HepG2 (cell line): Measurements from ENCODE around the gene CHDH. TPM values are rescaled to one million over a fixed set of nuclear protein-coding genes. Genes with fewer than 3 reads are reported as not detected.

Experiments
- ARID2 ChIP-seq: sonication (generic); formaldehyde crosslinking; IDR thresholded peaks from 2 replicates; pipeline ENCODE4 v1.8.1; 2022; ENCODE audit warnings: mild to moderate bottlenecking, missing genetic modification reagents, borderline replicate concordance
- ATRX ChIP-seq: sonication (generic); formaldehyde crosslinking; IDR thresholded peaks from 2 replicates; pipeline ENCODE4 v1.4.0; 2020; ENCODE audit warnings: missing genetic modification reagents, borderline replicate concordance
- BRCA1 ChIP-seq: sonication (generic); formaldehyde crosslinking; IDR thresholded peaks from 2 replicates; pipeline ENCODE4 v1.4.0; 2020; ENCODE audit warnings: missing genetic modification reagents
- CEBPG ChIP-seq: IDR thresholded peaks from 2 replicates; pipeline ENCODE4 v1.6.1; 2016
- DNMT1 ChIP-seq: sonication (generic); formaldehyde crosslinking; IDR thresholded peaks from 2 replicates; pipeline ENCODE4 v1.5.1; 2020; ENCODE audit warnings: mild to moderate bottlenecking, missing genetic modification reagents
- EZH2 ChIP-seq: conservative IDR thresholded peaks from 2 replicates; pipeline ENCODE4 v1.6.1; 2012; ENCODE audit warnings: mild to moderate bottlenecking, low read depth, low read length, moderate library complexity
- FLYWCH1 ChIP-seq: sonication (generic); formaldehyde crosslinking; IDR thresholded peaks from 2 replicates; pipeline ENCODE4 v1.8.1; 2023; ENCODE audit warnings: mild to moderate bottlenecking, missing genetic modification reagents
- FOSL2 ChIP-seq: sonication (generic); formaldehyde crosslinking; IDR thresholded peaks from 2 replicates; pipeline ENCODE4 v1.4.0; 2020; ENCODE audit warnings: missing genetic modification reagents
- GPN1 ChIP-seq: sonication (generic); formaldehyde crosslinking; IDR thresholded peaks from 2 replicates; pipeline ENCODE4 v1.5.1; 2020; ENCODE audit warnings: missing genetic modification reagents, borderline replicate concordance
- HDAC2 ChIP-seq: sonication (generic); formaldehyde crosslinking; IDR thresholded peaks from 2 replicates; pipeline ENCODE4 v1.4.0; 2020; ENCODE audit warnings: missing genetic modification reagents
- KMT2A ChIP-seq: sonication (generic); formaldehyde crosslinking; IDR thresholded peaks from 2 replicates; pipeline ENCODE4 v1.4.0; 2020; ENCODE audit warnings: missing genetic modification reagents
- MEIS1 ChIP-seq: sonication (generic); formaldehyde crosslinking; IDR thresholded peaks from 2 replicates; pipeline ENCODE4 v1.9.0; 2021; ENCODE audit warnings: mild to moderate bottlenecking, missing genetic modification reagents, moderate library complexity, borderline replicate concordance
- NR2C2 ChIP-seq: sonication (generic); formaldehyde crosslinking; IDR thresholded peaks from 2 replicates; pipeline ENCODE4 v1.4.0; 2020; ENCODE audit warnings: missing genetic modification reagents, mild to moderate bottlenecking, moderate library complexity, borderline replicate concordance
- SAP130 ChIP-seq: IDR thresholded peaks from 2 replicates; pipeline ENCODE4 v1.6.1; 2016; ENCODE audit warnings: low read depth
- SIX4 ChIP-seq: sonication (generic); formaldehyde crosslinking; IDR thresholded peaks from 2 replicates; pipeline ENCODE4 v1.4.0; 2020; ENCODE audit warnings: missing genetic modification reagents
- SOX6 ChIP-seq, 2 experiments: fragments of 450-650 bp in 1 of 2; sonication (generic) in 1 of 2; formaldehyde crosslinking in 1 of 2; IDR thresholded peaks; 2 replicates each; pipeline versions ENCODE4 v1.4.0 to v1.6.1; 2017 to 2020; ENCODE audit warnings: antibody characterized with exemption in 1 of 2, mild to moderate bottlenecking in 1 of 2, missing genetic modification reagents in 1 of 2
- SP2 ChIP-seq: sonication (generic); formaldehyde crosslinking; IDR thresholded peaks from 2 replicates; pipeline ENCODE4 v1.5.1; 2020; ENCODE audit warnings: mild to moderate bottlenecking, missing genetic modification reagents
- SRSF9 ChIP-seq: fragments of 200-400 bp; formaldehyde crosslinking; IDR thresholded peaks from 2 replicates; pipeline ENCODE4 v1.6.1; 2018; ENCODE audit warnings: borderline replicate concordance, mild to moderate bottlenecking, low read depth, low read length; ENCODE audit not compliant: insufficient read depth, poor library complexity, severe bottlenecking
- TMF1 ChIP-seq: sonication (generic); formaldehyde crosslinking; IDR thresholded peaks from 2 replicates; pipeline ENCODE4 v1.8.1; 2022; ENCODE audit warnings: low read depth, missing genetic modification reagents
- ZNF225 ChIP-seq: sonication (generic); formaldehyde crosslinking; IDR thresholded peaks from 2 replicates; pipeline ENCODE4 v1.4.0; 2020; ENCODE audit warnings: mild to moderate bottlenecking, missing genetic modification reagents
- ZNF256 ChIP-seq: sonication (generic); formaldehyde crosslinking; conservative IDR thresholded peaks from 2 replicates; pipeline ENCODE4 v1.4.0; 2020; ENCODE audit warnings: missing genetic modification reagents
- ZNF335 ChIP-seq: sonication (generic); formaldehyde crosslinking; IDR thresholded peaks from 2 replicates; pipeline ENCODE4 v1.4.0; 2020; ENCODE audit warnings: missing genetic modification reagents
- ZNF7 ChIP-seq: IDR thresholded peaks from 2 replicates; pipeline ENCODE4 v1.6.1; 2016; ENCODE audit warnings: missing biosample characterization, missing genetic modification reagents
- ZNF772 ChIP-seq: sonication (generic); formaldehyde crosslinking; IDR thresholded peaks from 2 replicates; pipeline ENCODE4 v1.5.0; 2020; ENCODE audit warnings: mild to moderate bottlenecking, missing genetic modification reagents
- ZSCAN31 ChIP-seq: sonication (generic); formaldehyde crosslinking; IDR thresholded peaks from 2 replicates; pipeline ENCODE4 v1.5.0; 2020; ENCODE audit warnings: low read depth, mild to moderate bottlenecking, missing genetic modification reagents
- polyA plus RNA-seq, 8 experiments: library from polyadenylated mRNA; depleted of rRNA in 3 of 8; stranded (reverse) in 7 of 8; unstranded in 1 of 8; fragments of >200 nt; fragmentation: Illumina TruSeq in 4 of 8; extraction: Trizol in 4 of 8; gene quantifications; 2 replicates each; pipeline versions ENCODE4 v1.2.1 to v1.2.3, GENCODE V29; 2011 to 2016; ENCODE audit warnings: low read depth in 4 of 8, missing spikeins in 1 of 8, mixed read lengths in 1 of 8; ENCODE audit not compliant: insufficient read depth in 1 of 8
- total RNA-seq, 5 experiments: library from RNA; depleted of rRNA; stranded (reverse); fragments of >200 nt; fragmentation: Illumina TruSeq; extraction: Trizol; gene quantifications; 2 replicates each; pipeline ENCODE4 v1.2.3, GENCODE V29; 2016; ENCODE audit warnings: low read depth in 1 of 5
- TF ChIP-seq, protein P1 (sequence below): sonication (generic); formaldehyde crosslinking; IDR thresholded peaks from 2 replicates; pipeline ENCODE4; 2020; ENCODE audit warnings: missing genetic modification reagents, mild to moderate bottlenecking, borderline replicate concordance
- TF ChIP-seq, protein P2 (sequence below): sonication (generic); formaldehyde crosslinking; IDR thresholded peaks from 2 replicates; pipeline ENCODE4 v1.4.0; 2020; ENCODE audit warnings: missing genetic modification reagents
- TF ChIP-seq, protein P3 (sequence below): sonication (generic); formaldehyde crosslinking; IDR thresholded peaks from 2 replicates; pipeline ENCODE4 v1.5.0; 2020; ENCODE audit warnings: missing genetic modification reagents, mild to moderate bottlenecking, borderline replicate concordance

CHDH gene
- total and polyA plus RNA-seq, 2 of the 13 experiments (the other 11 are each of a cell fraction or from before 2014, with no cell fraction given): 28.1 to 48.9 TPM

DNA sequence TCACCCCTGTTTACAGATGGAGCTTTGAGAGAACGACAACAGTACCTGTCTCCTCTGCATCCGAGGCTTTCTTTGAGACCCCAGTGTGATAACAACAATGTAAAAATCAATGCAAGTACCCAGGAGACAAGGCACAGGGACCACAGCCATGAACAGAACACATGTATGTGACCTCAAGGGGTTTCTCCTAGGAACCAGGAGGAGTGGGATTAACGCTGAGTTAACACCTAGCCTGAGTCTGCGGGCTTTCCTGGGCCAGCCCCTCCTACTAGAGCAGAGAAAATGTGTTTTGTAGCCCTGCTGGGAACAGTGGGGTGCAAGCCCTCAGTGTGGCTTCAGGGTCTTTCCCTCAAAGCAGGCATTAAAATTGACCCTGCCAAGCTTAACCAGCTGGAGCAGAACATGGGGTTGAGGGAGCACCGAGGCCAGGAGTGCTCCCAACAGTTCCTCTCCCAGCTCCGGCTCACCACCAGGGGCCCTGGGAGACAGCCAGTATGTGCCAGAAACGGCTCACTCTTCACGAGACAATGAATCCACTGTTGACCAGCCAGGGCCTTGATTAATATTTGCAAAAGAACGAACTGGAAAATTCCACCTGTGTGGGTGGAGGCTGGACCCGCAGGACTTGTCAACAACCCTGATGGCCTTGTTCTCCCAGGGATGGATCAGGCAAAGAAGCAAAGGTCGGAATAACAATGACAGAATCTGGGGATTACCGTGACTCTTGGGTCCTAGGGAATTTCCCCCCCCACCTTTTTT, 3.6 kb downstream of the CHDH start (continued):
- TF ChIP-seq, protein P1, sequence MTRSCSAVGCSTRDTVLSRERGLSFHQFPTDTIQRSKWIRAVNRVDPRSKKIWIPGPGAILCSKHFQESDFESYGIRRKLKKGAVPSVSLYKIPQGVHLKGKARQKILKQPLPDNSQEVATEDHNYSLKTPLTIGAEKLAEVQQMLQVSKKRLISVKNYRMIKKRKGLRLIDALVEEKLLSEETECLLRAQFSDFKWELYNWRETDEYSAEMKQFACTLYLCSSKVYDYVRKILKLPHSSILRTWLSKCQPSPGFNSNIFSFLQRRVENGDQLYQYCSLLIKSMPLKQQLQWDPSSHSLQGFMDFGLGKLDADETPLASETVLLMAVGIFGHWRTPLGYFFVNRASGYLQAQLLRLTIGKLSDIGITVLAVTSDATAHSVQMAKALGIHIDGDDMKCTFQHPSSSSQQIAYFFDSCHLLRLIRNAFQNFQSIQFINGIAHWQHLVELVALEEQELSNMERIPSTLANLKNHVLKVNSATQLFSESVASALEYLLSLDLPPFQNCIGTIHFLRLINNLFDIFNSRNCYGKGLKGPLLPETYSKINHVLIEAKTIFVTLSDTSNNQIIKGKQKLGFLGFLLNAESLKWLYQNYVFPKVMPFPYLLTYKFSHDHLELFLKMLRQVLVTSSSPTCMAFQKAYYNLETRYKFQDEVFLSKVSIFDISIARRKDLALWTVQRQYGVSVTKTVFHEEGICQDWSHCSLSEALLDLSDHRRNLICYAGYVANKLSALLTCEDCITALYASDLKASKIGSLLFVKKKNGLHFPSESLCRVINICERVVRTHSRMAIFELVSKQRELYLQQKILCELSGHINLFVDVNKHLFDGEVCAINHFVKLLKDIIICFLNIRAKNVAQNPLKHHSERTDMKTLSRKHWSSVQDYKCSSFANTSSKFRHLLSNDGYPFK (CRISPR knock-in tag): no peak
- TF ChIP-seq ZNF335 (CRISPR knock-in tag) (0 out of 2 replicates have a peak, but pooled peaks have one; percentile 14), FLYWCH1 (no peak), BRCA1 (CRISPR knock-in tag) (0 out of 2 replicates have a peak, but pooled peaks have one; percentile 69), HDAC2 (peak; percentile 57), KMT2A (CRISPR knock-in tag) (0 out of 2 replicates have a peak, but pooled peaks have one; percentile 21), SP2 (no peak), ZNF225 (CRISPR knock-in tag) (no peak), FOSL2 (CRISPR knock-in tag) (peak; percentile 39; the same call in 1 of the 2 replicates), SOX6 (IDR thresholded peaks at IDR 0.05) (no peak), SOX6 (CRISPR knock-in tag; IDR thresholded peaks at IDR 0.05) (peak; percentile 98), NR2C2 (CRISPR knock-in tag) (no peak), TMF1 (CRISPR knock-in tag) (no peak; the same call in 1 of the 2 replicates), SAP130 (peak; percentile 85), ZNF256 (CRISPR knock-in tag) (no peak), CEBPG (peak; percentile 59), ZSCAN31 (no peak; the same call in 1 of the 2 replicates), EZH2 (no peak), ZNF772 (CRISPR knock-in tag) (no peak; the same call in 1 of the 2 replicates), SRSF9 (no peak), ATRX (CRISPR knock-in tag) (no peak), SIX4 (CRISPR knock-in tag) (0 out of 2 replicates have a peak, but pooled peaks have one; percentile 9), DNMT1 (CRISPR knock-in tag) (no peak), ARID2 (CRISPR knock-in tag) (0 out of 2 replicates have a peak, but pooled peaks have one; percentile 22), ZNF7 (CRISPR knock-in tag) (no peak), MEIS1 (CRISPR knock-in tag) (0 out of 2 replicates have a peak, but pooled peaks have one; percentile 38), GPN1 (CRISPR knock-in tag) (no peak)
- TF ChIP-seq, protein P2, sequence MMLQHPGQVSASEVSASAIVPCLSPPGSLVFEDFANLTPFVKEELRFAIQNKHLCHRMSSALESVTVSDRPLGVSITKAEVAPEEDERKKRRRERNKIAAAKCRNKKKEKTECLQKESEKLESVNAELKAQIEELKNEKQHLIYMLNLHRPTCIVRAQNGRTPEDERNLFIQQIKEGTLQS (CRISPR knock-in tag): no peak; the same call in 1 of the 2 replicates
- TF ChIP-seq, protein P3, sequence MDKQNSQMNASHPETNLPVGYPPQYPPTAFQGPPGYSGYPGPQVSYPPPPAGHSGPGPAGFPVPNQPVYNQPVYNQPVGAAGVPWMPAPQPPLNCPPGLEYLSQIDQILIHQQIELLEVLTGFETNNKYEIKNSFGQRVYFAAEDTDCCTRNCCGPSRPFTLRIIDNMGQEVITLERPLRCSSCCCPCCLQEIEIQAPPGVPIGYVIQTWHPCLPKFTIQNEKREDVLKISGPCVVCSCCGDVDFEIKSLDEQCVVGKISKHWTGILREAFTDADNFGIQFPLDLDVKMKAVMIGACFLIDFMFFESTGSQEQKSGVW (CRISPR knock-in tag): no peak
